GM04504 (cell line): Measurements from ENCODE around the gene CKS1B.

Experiments used
- DNase-seq: peaks from one replicate; pipeline ENCODE4 v3.0.0-alpha.2; 2012; ENCODE audit warnings: low read depth

Gene CKS1B

DNA sequence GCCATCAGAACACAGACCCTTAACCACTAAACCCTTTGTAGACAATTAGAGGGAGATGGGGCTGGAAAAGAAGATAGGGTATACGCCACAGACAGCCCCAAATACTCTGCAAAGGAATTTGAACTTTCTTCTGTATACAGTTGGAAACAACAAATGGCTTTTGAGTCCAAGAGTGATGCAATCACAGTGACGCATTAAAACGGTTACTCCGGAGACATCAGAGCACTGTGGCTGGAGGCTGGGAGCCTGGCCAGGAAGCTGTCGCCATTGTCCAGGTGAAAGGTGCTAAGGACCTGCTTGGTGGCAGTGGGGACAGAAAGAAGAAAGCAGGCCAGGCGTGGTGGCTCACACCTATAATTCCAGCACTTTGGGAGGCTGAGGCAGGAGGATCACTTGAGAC lies 12.8 kb downstream of the CKS1B start:
- DNase-seq: no peak

DNA sequence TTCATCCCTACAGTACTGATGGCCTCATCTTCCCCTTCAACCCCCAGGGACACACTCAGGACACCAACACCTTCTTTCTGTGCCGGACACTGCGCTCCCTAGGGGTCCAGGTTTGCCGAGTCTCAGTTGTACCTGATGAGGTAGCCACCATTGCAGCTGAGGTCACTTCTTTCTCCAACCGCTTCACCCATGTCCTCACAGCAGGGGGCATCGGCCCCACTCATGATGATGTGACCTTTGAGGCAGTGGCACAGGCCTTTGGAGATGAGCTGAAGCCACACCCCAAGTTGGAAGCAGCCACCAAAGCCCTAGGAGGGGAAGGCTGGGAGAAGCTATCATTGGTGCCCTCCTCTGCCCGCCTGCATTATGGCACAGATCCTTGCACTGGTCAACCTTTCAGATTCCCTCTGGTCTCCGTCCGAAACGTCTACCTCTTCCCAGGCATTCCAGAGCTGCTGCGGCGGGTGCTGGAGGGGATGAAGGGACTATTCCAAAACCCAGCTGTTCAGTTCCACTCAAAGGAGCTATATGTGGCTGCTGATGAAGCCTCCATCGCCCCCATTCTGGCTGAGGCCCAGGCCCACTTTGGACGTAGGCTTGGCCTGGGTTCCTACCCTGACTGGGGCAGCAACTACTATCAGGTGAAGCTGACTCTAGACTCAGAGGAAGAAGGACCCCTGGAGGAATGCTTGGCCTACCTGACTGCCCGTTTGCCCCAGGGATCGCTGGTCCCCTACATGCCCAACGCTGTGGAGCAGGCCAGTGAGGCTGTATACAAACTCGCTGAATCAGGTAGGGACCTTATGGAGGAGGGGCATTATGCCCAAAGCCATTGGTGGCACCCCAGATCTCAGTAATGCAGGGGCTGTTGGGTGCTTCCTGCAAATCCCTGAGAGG lies 13.8 kb downstream of the CKS1B start:
- DNase-seq: no peak

DNA sequence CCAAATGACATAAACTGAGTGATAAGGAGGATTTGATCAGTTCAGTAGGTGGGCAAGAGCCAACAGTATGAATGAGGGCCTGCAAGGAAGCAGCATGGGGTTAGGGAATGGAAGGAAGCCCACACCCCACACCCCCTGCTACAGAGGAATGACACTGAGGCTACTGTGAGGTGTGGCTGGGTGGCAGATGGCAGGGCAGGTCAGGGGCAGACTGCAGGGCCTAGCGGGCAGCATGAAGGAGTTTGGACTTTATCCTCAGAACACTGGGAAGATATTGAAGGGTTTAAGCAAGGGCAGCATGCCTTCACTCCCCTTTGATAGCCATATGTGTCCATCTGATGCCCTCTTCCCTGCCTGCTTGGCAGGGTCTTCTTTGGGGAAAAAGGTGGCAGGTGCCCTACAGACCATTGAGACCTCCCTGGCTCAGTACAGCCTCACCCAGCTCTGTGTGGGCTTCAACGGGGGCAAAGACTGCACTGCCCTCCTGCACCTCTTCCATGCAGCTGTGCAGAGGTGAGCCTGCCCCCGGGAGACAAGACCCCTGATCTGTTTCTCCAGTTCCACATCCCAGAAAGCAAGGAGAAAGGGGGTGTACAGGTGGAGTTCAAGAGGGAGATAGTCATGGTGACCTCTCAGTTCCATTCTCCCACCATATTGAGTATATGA lies 14.8 kb downstream of the CKS1B start:
- no peak for DNase-seq

DNA sequence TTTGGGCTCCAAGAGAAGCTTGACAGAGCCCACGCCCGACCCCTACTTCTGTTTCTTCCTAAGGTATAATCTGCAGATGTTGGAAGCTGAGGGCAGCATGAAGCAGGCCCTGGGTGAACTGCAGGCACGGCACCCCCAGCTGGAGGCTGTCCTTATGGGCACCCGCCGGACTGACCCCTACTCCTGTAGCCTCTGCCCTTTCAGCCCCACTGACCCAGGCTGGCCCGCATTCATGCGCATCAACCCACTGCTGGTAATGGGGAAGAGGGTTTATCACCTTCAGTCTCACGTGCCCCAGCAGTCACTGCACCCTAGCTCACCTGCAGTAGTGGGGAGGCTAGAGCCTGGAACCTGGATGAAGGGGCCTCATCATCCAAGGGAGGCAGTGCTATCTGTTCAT lies 15.8 kb downstream of the CKS1B start:
- no peak for DNase-seq

DNA sequence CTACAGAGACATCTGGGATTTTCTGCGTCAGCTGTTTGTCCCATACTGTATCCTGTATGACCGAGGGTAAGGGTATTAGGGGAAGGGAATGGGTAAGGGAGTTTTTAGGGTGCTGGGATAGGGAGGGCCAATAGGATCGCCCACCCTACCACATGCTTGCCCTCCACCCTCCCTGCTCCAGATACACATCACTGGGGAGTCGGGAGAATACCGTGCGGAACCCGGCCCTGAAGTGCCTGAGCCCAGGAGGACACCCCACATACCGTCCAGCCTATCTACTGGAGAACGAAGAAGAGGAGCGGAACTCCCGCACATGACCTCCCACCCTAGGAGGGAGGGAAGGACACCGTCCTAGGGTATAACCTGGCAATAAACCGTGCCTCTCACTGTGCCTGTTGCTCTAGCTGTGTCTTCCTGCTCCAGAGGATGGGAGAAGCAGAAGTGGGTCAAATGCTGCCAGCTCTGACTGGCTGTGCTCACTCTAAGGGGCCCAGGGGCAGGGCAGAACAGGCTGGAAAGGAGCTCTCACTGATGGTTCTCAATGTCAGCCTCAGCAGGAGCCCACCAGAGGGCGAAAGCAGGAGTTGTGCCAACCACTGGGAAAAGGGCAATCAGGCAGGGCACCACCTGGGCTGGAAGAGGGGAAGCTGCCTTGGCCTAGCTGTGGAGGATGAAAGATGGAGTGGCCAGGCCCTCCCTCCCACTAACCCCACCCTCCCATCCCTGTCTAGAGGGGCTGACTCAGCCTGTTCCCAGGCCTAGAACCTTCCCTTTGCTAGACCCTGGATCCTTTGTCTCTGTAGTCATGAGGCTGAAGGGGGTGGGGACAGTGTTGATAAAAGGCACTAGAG lies 18.5 kb downstream of the CKS1B start:
- no peak for DNase-seq

DNA sequence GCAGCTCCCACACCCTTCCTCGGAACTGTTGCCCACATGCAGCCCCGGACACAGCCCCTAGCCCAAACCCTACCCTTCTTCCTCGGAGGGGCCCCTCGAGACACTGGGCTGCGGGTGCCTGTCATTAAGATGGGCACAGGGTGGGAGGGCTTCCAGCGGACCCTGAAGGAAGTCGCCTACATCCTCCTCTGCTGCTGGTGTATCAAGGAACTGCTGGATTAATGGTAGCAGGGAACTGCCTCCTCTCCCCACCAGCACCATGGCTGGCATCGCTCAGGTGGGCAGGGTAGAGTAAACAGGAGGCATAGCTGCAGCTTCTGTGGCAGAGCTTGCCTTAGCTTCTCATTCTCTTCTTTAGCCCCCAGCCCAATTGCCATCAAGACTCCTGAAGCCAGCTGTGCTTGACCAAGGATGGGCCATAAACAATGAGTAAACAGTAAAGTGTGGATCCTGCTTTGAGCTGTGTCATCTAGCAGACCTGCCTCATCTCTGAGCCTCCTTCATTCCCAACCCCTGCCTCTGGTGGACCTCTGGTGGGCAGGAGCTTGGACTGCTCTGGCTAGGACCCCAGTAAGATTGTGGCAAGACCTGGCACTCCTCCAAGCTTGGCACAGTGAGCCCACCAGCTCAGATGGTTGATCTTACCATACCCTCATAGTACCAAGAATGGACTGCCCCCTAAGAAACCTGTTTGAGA lies 19.2 kb downstream of the CKS1B start, which contains the start of gene LENEP:
Gene LENEP (plus strand): TSS at position 15 of the 697 bp plus-strand sequence. CDS start 22 bp downstream, at position 37.
- DNase-seq: no peak

DNA sequence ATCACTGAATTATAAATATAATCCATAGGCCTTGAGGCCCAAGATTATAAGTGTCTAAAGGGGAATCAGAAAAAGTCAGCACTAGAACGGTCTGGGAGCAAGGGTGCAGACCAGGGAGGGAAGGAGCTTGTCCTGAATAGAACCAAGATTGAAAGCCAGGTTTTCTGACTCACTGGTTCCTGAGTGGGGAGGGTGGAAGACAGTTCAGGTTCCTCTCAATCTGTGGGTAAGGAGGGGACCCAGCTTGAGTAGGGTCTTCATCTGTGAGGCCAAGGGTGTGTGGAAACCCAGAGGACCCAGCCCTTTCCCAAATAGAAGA lies 19.7 kb downstream of the CKS1B start:
- no peak for DNase-seq

DNA sequence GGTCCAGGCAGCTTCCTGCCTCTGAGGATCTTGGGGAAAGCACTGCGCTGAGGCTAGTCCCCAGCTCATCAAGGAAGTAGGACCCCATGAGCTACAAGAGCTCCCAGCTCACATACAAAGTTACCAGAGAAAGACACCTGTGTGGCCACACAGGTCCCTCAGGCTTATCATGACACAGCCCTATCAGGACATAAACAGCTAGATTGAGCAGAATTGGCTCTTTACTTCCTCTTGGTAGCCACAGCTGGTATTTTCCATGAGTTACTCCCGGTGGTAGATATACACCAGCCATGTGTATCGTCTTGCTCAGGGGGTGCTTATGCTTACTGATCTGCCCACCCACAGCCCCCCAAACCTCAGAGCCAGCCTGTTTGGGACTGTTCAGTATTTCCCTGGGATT lies 20.1 kb downstream of the CKS1B start:
- no peak for DNase-seq

DNA sequence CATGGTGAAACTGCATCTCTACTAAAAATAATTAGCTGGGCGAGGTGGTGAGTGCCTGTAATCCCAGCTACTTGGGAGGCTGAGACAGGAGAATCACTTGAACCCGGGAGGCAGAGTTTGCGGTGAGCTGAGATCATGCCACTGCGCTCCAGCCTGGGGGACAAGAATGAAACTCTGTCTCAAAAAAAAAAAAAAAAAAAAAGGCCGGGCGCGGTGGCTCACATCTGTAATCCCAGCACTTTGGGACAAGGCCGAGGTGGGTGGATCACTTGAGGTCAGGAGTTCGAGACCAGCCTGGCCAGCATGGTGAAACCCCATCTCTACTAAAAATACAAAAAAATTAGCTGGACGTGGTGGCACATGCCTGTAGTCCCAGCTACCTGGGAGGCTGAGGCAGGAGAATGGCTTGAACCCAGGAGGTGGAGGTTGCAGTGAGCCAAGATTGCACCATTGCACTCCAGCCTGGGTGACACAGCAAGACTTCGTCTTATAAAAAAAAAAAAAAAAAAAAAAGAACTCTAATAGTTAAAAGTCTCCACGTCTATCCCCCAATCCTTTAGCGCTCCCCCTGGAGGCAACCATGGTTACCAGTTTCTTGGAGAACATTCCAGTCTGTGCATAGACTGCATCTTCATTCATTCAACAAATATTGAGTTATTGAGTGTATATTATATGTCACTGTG lies 21.0 kb downstream of the CKS1B start:
- DNase-seq: peak; percentile 67

DNA sequence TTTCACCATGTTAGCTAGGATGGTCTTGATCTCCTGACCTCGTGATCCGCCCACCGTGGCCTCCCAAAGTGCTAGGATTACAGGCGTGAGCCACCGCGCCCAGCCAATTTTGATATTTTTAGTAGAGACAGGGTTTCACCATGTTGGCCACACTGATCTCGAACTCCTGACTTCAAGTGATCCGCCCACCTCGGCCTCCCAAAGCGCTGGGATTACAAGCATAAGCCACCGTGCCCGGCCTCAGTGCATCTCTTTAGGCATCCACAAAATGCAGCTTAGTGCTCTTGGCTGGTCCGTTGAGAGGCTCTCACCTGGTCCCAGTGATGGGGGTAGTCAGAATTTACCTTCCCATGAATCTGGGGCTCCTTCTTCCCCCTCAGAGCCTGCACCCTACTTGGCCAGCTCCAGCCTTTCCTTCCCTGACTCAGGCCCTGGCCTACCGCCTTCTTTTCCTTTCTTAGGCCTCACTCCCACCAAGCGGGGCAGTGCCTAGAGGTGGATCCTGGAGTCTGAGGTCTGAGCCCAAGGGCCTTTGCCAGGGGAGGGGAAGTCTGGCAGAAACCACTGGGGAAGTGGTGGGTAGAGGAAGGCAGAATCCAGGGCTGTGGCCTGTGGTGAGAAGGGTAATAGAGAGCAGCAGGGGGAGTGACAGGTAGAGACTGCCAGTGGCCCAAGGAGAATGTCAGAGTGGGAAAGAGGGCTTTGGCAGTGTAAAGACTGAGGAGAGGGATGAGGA lies 22.7 kb downstream of the CKS1B start:
- no peak for DNase-seq

DNA sequence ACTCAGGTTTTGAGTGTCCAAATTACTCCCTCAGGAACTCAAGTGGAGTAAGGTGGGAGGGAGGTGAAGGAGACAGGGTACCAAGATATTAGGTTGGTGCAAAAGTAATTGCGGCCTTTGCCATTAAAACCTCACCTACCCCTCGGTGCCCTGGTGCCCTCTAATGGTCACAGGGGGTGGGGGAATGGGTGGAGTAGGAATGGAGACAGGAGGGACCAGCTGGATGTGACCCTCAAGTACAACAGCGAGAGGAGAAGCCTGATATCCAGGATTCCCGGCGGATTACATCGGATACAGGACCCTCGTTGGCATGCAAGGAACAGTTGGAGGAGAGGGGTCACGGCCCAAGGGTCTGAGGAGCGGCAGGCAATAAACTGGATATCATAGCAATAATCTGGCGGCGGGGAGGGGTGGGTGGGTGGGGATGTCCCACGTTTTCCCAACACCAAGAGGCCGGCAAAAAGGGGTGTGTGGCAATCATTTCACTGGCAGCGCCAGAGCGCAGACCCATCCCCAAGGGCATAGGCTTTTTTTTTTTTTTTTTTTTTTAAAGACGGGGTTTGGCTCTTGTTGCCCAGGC lies 23.8 kb downstream of the CKS1B start:
- no peak for DNase-seq

DNA sequence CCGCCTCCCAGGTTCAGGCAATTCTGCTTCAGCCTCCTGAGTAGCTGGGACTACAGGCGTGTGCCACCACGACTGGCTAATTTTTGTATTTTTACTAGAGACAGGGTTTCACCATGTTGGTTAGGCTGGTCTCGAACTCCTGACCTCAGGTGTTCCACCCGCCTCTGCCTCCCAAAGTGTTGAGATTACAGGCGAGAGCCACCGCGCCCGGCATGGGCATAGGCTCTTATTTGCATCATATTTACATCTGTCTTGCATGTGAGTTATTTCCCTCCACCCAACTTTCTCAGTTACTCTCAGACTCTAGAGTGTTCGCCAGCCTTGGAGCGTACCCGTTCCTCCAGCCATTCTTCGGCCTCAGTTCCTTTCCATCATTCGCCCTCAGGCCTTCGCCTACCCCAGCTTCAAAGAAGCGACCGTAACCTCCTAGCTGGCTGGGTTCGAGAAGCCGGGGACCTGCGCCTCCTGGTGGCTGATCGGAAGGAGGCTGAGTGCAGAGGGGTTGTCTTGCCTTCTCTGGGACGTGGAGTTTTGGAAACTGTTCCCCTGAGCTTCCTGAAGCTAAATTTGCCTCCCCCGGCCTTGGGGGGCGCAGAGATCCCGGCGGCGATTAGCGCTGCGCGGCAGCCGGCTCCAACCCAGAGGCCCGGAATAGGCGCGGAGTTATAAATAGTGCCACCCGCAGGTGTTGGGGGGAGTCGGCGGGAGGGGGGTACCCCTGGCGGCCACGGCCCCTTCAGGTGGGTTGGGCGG lies 24.5 kb downstream of the CKS1B start:
- DNase-seq: no peak

DNA sequence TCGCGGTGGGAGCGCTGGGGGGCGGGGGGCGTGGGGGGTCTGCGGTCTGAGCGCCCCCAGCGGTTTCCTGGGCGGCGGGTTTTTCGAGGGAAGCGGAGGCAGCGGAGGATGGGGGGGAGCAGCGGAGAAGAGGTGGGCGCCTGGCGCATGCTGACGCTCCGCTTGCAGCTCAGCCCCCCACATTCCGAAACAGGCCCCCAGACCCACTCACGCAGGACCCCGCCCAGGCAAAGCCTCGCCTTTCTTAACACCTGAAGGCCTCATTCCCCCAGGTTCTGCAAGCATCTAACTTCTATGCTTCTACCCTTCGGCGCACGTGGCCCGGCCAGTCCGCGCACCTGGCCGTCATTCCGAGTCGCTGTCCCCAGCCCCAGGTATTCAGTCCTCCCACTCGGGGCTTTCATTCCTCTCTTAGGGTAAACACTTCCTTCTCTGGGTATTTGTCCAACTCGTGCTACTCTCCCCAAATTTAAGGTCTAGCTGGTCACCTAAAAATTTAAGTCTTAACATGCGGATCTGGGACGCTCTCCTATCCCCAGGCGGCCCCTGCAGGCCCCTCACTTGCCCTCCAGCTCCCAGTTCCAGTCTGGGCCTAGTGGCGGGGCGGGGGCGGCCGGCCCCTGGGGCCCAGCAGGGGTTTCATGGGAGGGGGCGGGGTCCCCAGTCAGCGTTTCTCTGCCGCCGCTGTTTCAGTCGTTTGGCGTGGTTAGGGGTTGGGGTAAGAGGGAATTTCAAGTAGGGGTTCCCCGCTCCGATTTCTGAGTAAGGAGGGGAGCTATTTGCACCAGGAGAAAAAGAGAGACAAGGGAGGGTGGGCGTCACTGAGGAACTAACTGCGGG lies 25.3 kb downstream of the CKS1B start:
- no peak for DNase-seq

DNA sequence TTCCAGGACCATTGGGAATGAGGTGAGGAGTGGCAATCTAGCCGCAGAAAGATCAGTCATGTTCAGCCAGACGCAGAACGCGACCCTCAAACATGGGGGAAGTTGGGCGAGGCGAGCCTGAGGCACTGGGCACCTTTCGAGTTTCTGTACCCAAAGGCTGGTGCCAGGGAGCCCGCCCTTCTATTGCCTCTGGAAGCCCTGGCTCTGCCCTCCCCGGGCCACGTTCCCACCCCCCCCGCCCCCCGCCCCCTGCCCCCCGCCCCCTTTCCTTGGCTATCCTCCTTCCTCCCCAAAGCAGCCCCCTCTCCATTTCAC lies 25.9 kb downstream of the CKS1B start:
- no peak for DNase-seq

DNA sequence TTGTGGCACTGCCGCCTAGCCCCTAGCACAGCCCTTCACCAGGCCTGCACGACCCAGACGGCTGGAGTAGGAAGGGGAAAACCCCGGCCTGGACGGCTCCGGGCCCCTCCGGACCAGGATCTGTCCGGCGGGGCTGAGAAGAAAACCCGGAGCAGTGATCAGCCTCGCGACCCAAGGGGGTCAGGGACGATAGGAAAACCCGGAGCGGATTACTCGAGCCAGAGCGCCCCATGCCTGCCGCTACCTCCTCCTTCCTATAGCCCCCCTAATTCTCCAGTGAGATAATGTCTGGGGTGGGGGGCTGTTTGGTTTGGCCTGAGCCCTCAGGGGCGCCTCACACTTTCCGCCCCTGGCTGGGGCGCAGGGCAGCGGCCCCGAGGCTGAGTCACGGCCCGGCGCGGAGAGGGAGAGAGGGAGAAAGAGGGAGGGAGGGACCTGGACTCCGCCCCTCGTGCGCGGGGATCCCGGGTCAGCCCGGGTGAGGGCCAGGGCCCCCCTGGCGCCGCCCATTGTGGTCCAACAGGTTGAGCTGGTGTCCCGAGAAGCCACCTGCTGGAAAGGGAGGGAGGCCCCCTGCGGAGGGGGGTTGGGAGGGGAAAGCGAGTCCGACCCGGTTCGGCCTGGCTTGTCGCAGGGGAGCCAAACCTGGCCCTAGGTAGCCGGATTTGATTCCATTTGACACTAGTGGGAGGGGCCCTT lies 26.4 kb downstream of the CKS1B start:
- DNase-seq: peak; percentile 55

DNA sequence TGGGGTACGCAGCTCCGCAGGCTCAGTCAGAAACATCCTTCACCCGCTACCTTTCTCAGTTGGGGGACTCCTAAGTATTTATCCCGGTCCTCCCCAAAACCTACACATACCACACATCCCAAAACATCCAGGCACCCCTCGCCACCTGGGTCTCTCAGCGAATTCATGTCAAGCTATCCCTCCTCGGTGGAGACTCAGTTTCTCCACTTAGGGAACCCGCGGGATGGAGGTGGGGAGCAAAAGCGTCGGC lies 26.9 kb downstream of the CKS1B start:
- no peak for DNase-seq

DNA sequence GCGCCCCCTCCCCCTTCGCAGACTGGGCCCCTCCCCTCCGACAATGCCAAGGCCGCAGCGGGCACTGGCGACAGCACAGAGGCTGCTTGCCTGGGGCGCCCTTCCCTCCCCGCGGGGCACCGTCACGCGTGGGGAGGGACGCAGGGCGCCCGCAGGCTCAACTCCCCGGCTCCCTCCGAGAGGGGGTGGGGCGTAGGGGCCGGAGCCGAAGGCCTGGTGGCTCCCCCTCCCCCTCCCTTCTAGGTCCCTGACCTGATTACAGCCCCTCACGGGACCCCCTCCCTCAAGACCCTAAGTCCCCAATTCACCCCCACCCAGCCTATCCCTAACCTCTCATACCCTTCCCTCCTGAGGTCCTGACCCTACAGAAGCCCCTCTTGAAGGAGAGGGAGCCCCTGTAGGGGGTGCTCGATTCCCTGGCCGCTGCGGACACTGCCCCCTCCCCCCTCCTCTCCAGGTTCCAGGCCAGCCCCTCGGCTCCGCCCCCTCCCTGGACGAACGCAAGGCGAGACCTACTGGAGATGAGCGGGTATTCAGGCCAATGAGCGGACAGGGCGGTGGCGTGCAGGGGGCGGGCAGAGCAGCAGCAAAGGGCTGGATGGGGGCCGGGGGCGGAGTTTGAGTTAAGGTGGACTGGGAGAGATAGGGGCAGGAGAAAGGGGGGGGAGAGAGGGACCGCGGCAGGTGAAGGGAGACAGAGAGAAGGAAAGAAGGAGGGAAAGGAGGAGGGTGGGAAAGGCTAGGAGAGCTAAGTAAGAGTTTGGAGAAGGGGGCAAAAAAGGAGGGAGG lies 27.4 kb downstream of the CKS1B start:
- peak; percentile 98 for DNase-seq
